Activated CD4-positive, alpha-beta T cell treated with anti-CD3 and anti-CD28 coated beads, Interleukin-2, amount 10 ng/mL, durations not matched to agents 24 days and 14 days (primary cell): ENCODE data around the gene INCENP. TPM values are rescaled to one million over a fixed set of nuclear protein-coding genes. Genes with fewer than 3 reads are reported as not detected.

Experiments used
- DNase-seq: peaks from one replicate; pipeline ENCODE4 v3.0.0; 2022
- H3K27ac Mint-ChIP-seq: one replicate; pipeline ENCODE4 v1.8.0; 2022; ENCODE audit warnings: mild to moderate bottlenecking, mixed read lengths
- H3K27me3 Mint-ChIP-seq: one replicate; pipeline ENCODE4 v1.8.0; 2022; ENCODE audit warnings: mixed read lengths
- H3K36me3 Mint-ChIP-seq: one replicate; pipeline ENCODE4 v1.8.0; 2022; ENCODE audit warnings: low read depth, mild to moderate bottlenecking, mixed read lengths
- H3K4me1 Mint-ChIP-seq: one replicate; pipeline ENCODE4 v1.8.0; 2021; ENCODE audit warnings: mixed read lengths
- H3K4me3 Mint-ChIP-seq: one replicate; pipeline ENCODE4 v1.8.0; 2022; ENCODE audit warnings: mild to moderate bottlenecking, moderate library complexity, mixed read lengths
- H3K9me3 Mint-ChIP-seq: one replicate; pipeline ENCODE4 v1.8.0; 2021; ENCODE audit warnings: mixed read lengths
- intact Hi-C: fragments of 100-400 bp; cut with micrococcal nuclease; formaldehyde crosslinking; loops from one replicate; pipeline ENCODE4 v1.15.1; 2023
- total RNA-seq: library from RNA; stranded (reverse); gene quantifications from 2 replicates; pipeline ENCODE4 v1.2.3, GENCODE V29; 2022

INCENP gene
- total RNA-seq, 1 donor from 2014 or later, result 102 TPM

- intact Hi-C loops, result no loop called here
- Mint-ChIP-seq H3K9me3 (no peaks in the 10 kb centered on the region), H3K4me1 (peaks cover 33% of the 10 kb centered on the region), H3K4me3 (no peak overlapping the region), H3K27me3 (no peaks in the 10 kb centered on the region), H3K27ac (peak overlapping the region; percentile 12), H3K36me3 (peaks cover 45% of the 10 kb centered on the region)
- no peak for DNase-seq
Observed at GRCh38 chr11:62128835-62129234, 5.0 kb downstream of the INCENP start.

DNA sequence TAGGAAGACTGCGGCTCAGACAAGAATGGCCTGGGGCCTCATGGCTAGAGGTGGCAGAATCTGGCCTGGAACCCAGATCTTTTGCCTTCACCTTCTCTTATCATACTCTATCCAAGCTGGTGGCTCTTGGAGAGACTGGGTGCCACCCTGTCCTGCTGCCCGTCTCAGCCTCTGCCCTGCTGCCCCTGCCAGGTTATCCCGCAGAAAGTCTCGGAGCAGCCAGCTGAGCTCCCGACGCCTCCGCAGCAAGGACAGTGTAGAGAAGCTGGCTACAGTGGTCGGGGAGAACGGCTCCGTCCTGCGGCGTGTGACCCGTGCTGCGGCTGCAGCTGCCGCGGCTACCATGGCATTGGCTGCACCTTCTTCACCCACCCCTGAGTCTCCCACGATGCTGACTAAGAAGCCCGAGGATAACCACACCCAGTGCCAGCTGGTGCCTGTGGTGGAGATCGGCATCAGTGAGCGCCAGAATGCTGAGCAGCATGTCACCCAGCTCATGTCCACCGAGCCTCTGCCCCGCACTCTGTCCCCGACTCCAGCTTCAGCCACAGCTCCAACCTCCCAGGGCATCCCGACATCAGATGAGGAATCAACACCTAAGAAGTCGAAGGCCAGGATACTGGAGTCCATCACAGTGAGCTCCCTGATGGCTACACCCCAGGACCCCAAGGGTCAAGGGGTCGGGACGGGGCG, 5.9 kb downstream of the INCENP start:
- peaks cover 35% of the 10 kb centered on the region for H3K4me1 Mint-ChIP-seq
- intact Hi-C loops, result no loop called here
- DNase-seq, result no peak
- no peak overlapping the region for H3K4me3 Mint-ChIP-seq
- no peaks in the 10 kb centered on the region for H3K27me3 Mint-ChIP-seq
- H3K36me3 Mint-ChIP-seq, result peaks cover 49% of the 10 kb centered on the region
- no peak overlapping the region for H3K27ac Mint-ChIP-seq
- no peaks in the 10 kb centered on the region for H3K9me3 Mint-ChIP-seq

- intact Hi-C loops, result no loop called here
- H3K4me3 Mint-ChIP-seq, result no peak overlapping the region
- H3K9me3 Mint-ChIP-seq, result no peaks in the 10 kb centered on the region
- no peak for DNase-seq
- no peak overlapping the region for H3K27ac Mint-ChIP-seq
- H3K4me1 Mint-ChIP-seq, result peaks cover 30% of the 10 kb centered on the region
- peaks cover 51% of the 10 kb centered on the region for H3K36me3 Mint-ChIP-seq
- H3K27me3 Mint-ChIP-seq, result no peaks in the 10 kb centered on the region
Observed at GRCh38 chr11:62130283-62131169, 6.7 kb downstream of the INCENP start.

GRCh38 chr11:62131170-62131464, 7.3 kb downstream of the INCENP start:
- peaks cover 24% of the 10 kb centered on the region for H3K4me1 Mint-ChIP-seq
- intact Hi-C loops, result no loop called here
- H3K27me3 Mint-ChIP-seq, result no peaks in the 10 kb centered on the region
- DNase-seq, result no peak
- H3K9me3 Mint-ChIP-seq, result no peaks in the 10 kb centered on the region
- peaks cover 52% of the 10 kb centered on the region for H3K36me3 Mint-ChIP-seq
- no peak overlapping the region for H3K4me3 Mint-ChIP-seq
- peak overlapping the region; percentile 19 for H3K27ac Mint-ChIP-seq

- intact Hi-C loops, result no loop called here
Observed at GRCh38 chr11:62132191-62132590, 8.4 kb downstream of the INCENP start.

DNA sequence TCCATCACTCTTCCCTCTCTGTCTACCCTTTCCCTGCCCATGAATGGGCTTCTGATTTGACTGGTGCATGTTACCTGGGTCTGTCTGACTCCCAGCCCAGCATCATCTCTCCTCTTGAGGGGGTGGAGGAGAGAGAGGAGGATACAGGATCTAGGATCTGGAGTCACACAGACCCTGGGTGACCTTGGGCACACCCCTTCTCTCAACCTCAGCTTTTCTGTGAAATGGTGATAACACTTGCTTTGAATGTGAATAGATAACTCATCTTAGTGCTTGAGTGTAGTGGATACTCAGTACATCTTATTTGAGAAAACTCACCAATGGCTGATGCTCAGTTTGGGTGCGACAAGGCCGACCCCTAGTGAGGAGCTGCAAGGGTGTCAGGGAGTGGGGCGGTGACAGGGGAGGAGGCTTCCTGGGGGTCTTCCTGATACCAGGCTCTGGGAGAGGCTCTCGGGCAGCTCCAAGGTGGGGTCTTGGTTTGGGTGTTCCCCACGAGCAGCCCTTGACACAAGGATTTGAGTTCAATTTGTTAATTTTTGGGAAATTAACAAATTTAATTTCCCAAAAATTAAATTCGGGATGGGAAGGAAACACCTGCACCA, 9.0 kb downstream of the INCENP start:
- no peak for DNase-seq
- Mint-ChIP-seq H3K9me3 (no peaks in the 10 kb centered on the region), H3K27me3 (no peaks in the 10 kb centered on the region), H3K36me3 (peaks cover 54% of the 10 kb centered on the region), H3K4me1 (peaks cover 17% of the 10 kb centered on the region), H3K4me3 (no peak overlapping the region), H3K27ac (peak overlapping the region; percentile 11)
- intact Hi-C loops, result no loop called here

More at GRCh38 chr11:62132191-62132590, 8.4 kb downstream of the INCENP start:
- no peak for DNase-seq
- no peaks in the 10 kb centered on the region for H3K27me3 Mint-ChIP-seq
- peaks cover 57% of the 10 kb centered on the region for H3K36me3 Mint-ChIP-seq
- peaks cover 20% of the 10 kb centered on the region for H3K4me1 Mint-ChIP-seq
- no peaks in the 10 kb centered on the region for H3K9me3 Mint-ChIP-seq
- H3K27ac Mint-ChIP-seq, result peak overlapping the region; percentile 11
- H3K4me3 Mint-ChIP-seq, result no peak overlapping the region

DNA sequence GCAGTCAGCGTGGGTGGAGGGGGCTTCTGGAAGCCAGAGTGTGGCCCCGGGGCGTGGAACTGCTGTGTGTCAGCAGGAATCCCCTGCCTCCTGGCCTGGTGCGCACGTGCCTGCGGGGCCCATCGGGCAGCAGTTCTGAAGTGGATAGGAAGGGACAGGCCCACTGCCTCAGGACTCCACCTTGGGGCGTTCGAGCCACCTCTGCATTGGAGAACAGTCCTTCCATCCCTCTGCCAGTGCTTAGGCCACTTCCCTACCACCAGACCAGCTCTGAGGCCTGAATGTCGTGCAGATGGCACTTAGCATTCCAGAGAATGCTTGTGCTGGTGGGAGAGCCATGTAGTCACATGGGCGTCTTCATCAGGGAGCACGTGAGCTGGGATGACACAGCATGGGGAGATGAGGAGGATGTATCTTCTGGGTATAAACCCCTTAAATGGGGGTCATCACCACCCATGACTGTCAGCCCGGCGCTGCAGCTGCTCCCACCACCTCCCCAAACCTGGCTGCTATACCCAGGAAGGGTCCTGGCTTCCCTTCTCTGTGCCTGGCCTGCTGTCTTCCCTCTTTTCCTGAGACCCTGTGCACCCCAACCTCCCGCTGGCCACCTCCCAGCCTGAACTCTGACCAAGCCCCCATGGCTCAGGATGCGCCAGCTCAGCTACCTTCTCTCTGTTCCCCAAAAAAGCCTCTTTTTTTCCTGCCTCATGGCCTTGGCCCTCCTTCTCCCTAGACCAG, 9.7 kb downstream of the INCENP start:
- intact Hi-C loops, result no loop called here
- H3K27ac Mint-ChIP-seq, result no peak overlapping the region
- no peak overlapping the region for H3K4me3 Mint-ChIP-seq
- no peak for DNase-seq
- peaks cover 17% of the 10 kb centered on the region for H3K4me1 Mint-ChIP-seq
- no peaks in the 10 kb centered on the region for H3K9me3 Mint-ChIP-seq
- H3K36me3 Mint-ChIP-seq, result peaks cover 49% of the 10 kb centered on the region
- H3K27me3 Mint-ChIP-seq, result no peaks in the 10 kb centered on the region

DNA sequence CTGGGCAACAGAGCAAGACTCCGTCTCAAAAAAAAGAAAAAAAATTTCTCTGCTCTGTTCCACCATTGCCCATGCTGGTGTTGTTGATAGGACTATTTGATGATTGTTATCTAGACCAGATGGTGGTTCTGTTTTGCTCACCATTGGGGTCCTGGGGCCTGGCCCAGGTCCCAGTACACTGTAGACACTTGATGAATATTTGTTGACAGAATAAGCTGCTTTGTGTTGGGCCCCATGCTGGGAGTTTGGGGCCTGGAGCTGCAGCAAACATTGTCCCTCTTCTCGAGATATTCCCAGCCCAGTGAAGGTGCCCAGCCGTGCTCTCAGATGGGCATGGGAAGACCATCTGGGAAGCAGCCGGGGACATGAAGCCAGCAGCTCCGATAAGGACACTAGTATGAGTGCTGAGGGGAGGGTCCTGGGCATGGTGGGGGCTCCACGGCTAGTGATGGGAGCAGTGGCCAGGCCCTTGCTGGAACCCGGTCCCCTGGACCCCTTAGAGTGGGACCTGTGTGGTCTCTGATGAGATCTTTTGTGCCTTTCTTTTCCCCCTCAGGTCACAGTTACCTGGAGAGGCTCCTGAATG, 13.6 kb downstream of the INCENP start:
- H3K36me3 Mint-ChIP-seq, result peaks cover 40% of the 10 kb centered on the region

GRCh38 chr11:62137881-62138629, 14.2 kb downstream of the INCENP start:
- DNase-seq, result no peak
- H3K27me3 Mint-ChIP-seq, result no peaks in the 10 kb centered on the region
- intact Hi-C loops, result no loop called here
- H3K9me3 Mint-ChIP-seq, result no peaks in the 10 kb centered on the region
- H3K4me3 Mint-ChIP-seq, result no peak overlapping the region
- peaks cover 5% of the 10 kb centered on the region for H3K4me1 Mint-ChIP-seq
- peaks cover 40% of the 10 kb centered on the region for H3K36me3 Mint-ChIP-seq
- H3K27ac Mint-ChIP-seq, result no peak overlapping the region

More for the DNA sequence above, 13.6 kb downstream of the INCENP start:
- no peaks in the 10 kb centered on the region for H3K9me3 Mint-ChIP-seq
- intact Hi-C loops, result no loop called here
- no peak overlapping the region for H3K4me3 Mint-ChIP-seq
- H3K27ac Mint-ChIP-seq, result no peak overlapping the region
- H3K27me3 Mint-ChIP-seq, result no peaks in the 10 kb centered on the region
- H3K4me1 Mint-ChIP-seq, result peaks cover 9% of the 10 kb centered on the region
- no peak for DNase-seq

- Mint-ChIP-seq H3K36me3 (peaks cover 44% of the 10 kb centered on the region), H3K4me1 (peaks cover 5% of the 10 kb centered on the region), H3K9me3 (no peaks in the 10 kb centered on the region), H3K4me3 (no peak overlapping the region), H3K27ac (no peak overlapping the region), H3K27me3 (no peaks in the 10 kb centered on the region)
- intact Hi-C loops, result no loop called here
- DNase-seq, result no peak
Observed at GRCh38 chr11:62138630-62139425, 15.0 kb downstream of the INCENP start.

DNA sequence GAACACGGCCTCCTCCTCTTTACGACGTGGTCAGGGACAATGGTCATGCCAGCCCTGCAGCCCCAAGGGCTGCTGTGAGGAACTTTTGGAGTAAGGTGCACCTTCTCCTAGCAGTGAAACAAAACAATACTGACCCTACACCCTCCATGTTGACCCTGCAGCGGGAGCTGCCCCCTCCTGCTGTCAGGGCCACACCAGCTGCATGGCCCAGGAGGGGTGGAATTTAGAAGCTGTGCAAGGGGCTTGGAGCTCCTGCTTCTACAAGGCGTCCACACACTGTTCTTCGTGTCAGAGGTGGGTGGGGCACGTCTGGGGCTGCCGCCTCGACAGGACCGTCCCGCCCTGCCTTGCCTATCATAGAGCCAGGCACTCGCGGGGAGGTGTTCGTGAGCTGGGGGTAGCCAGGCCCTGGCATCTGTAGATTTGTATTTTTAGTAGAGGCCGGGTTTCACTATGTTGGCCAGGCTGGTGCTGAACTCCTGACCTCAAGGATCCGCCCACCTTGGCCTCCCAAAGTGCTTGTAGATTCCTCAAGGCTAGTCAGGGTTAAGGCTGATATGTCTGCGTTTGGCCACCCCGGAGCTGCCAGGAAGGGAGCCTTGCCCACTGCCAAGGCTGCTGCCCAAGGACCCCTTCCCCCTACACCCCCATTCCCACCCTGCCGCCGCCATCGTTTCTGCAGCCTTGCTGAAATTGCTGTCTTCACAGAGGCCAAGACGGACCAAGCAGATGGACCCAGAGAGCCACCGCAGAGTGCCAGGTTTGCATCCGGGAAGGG, 15.9 kb downstream of the INCENP start:
- peaks cover 42% of the 10 kb centered on the region for H3K36me3 Mint-ChIP-seq
- no peaks in the 10 kb centered on the region for H3K9me3 Mint-ChIP-seq
- intact Hi-C loops, result no loop called here
- H3K27me3 Mint-ChIP-seq, result no peaks in the 10 kb centered on the region
- H3K27ac Mint-ChIP-seq, result no peak overlapping the region
- no peak for DNase-seq
- peaks cover 3% of the 10 kb centered on the region for H3K4me1 Mint-ChIP-seq
- H3K4me3 Mint-ChIP-seq, result no peak overlapping the region
